B cell (primary cell): ENCODE data around the gene ZDHHC24.

Source experiments
- EZH2 ChIP-seq: IDR thresholded peaks from 2 replicates; pipeline ENCODE4 v1.6.1; 2012; ENCODE audit warnings: borderline replicate concordance, low read depth, mild to moderate bottlenecking, moderate library complexity, low read length; ENCODE audit not compliant: insufficient read depth, poor library complexity, severe bottlenecking
- TF ChIP-seq, protein P1 (sequence below): fragments of 200-600 bp; IDR thresholded peaks from one replicate; pipeline ENCODE4 v1.8.0; 2022; ENCODE audit warnings: antibody characterized with exemption, mild to moderate bottlenecking

DNA sequence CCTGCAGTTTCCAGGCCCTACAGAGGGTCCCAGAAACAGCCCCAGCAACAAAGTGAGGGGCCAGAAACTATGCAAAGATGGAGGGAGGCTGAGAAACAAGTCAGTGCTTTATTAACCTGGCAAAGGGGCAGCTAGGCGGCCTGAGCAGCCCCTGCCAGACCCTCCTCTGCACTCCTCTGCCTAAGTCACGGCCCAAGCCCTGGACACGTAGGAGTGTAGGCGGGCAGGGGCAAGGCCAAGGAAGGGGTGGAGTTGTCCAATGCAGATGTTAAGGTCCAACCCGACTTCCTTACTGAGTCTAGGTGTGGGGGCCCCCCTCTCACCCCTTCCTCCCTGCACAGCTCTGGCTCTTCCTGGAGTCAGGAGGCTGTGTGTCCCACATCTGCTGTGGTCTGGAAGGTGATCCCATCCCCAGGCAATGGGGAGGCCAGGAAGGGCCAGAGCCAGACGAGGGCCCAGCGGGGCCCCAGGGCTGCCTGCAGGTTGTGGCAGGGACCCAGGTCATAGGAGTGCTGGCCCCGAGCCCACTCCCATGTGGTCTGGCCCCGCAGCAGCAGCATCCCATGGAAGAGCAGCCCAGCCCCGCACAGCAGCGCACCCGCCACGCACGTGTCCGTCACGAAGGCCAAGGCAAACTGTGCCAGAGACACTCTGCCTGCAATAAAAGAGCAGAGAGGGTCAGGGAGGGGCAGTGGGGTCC, 6.5 kb downstream of the ZDHHC24 start:
- TF ChIP-seq, protein P1, sequence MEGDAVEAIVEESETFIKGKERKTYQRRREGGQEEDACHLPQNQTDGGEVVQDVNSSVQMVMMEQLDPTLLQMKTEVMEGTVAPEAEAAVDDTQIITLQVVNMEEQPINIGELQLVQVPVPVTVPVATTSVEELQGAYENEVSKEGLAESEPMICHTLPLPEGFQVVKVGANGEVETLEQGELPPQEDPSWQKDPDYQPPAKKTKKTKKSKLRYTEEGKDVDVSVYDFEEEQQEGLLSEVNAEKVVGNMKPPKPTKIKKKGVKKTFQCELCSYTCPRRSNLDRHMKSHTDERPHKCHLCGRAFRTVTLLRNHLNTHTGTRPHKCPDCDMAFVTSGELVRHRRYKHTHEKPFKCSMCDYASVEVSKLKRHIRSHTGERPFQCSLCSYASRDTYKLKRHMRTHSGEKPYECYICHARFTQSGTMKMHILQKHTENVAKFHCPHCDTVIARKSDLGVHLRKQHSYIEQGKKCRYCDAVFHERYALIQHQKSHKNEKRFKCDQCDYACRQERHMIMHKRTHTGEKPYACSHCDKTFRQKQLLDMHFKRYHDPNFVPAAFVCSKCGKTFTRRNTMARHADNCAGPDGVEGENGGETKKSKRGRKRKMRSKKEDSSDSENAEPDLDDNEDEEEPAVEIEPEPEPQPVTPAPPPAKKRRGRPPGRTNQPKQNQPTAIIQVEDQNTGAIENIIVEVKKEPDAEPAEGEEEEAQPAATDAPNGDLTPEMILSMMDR: no peak
- no peak for TF ChIP-seq EZH2
